Natural killer cell (primary cell): ENCODE results near the gene GPN2. TPM values are rescaled to one million over a fixed set of nuclear protein-coding genes. Genes with fewer than 3 reads are reported as not detected.

Experiments used
- ATAC-seq, 3 donors: fragments of 150-1000 bp in 2 of 3; fragments of 200-7000 bp in 1 of 3; cut with Tn5 transposase; 1 replicate in 1 of 3; 2 replicates in 2 of 3; pipeline ENCODE4 v1.10.0; 2021; ENCODE audit warnings: mild to moderate bottlenecking in 2 of 3, moderate library complexity in 2 of 3
- DNase-seq, 2 donors: peaks; one replicate each; pipeline versions ENCODE4 v3.0.0 to v3.0.0-alpha.2; 2013 to 2021; ENCODE audit warnings: mixed read lengths in 1 of 2
- H3K27ac ChIP-seq: one replicate; pipeline ENCODE4 v1.5.1; 2013; ENCODE audit warnings: mild to moderate bottlenecking, low read length
- H3K27me3 ChIP-seq: one replicate; pipeline ENCODE4 v1.6.1; 2013; ENCODE audit warnings: low read length; ENCODE audit not compliant: control insufficient read depth, insufficient read depth
- H3K36me3 ChIP-seq: one replicate; pipeline ENCODE4 v1.6.1; 2013; ENCODE audit warnings: low read length; ENCODE audit not compliant: control insufficient read depth, insufficient read depth
- H3K4me1 ChIP-seq: one replicate; pipeline ENCODE4 v1.6.1; 2013; ENCODE audit warnings: low read length; ENCODE audit not compliant: control insufficient read depth, insufficient read depth
- H3K4me3 ChIP-seq: one replicate; pipeline ENCODE4 v1.5.1; 2013; ENCODE audit warnings: low read length
- H3K9me3 ChIP-seq: one replicate; pipeline ENCODE4 v1.6.1; 2013; ENCODE audit warnings: low read length; ENCODE audit not compliant: control insufficient read depth, insufficient read depth
- H3K27ac Mint-ChIP-seq, 2 donors: one replicate each; pipeline ENCODE4 v1.8.0; 2022; ENCODE audit warnings: mild to moderate bottlenecking in 2 of 2, mixed read lengths in 2 of 2, moderate library complexity in 1 of 2
- H3K27me3 Mint-ChIP-seq, 2 donors: one replicate each; pipeline ENCODE4 v1.8.0; 2022; ENCODE audit warnings: low read depth in 2 of 2, mixed read lengths in 2 of 2
- H3K36me3 Mint-ChIP-seq: one replicate; pipeline ENCODE4 v1.8.0; 2022; ENCODE audit warnings: mixed read lengths
- H3K4me1 Mint-ChIP-seq, 2 donors: one replicate each; pipeline ENCODE4 v1.8.0; 2022; ENCODE audit warnings: mixed read lengths in 2 of 2
- H3K4me3 Mint-ChIP-seq: one replicate; pipeline ENCODE4 v1.8.0; 2022; ENCODE audit warnings: mild to moderate bottlenecking, moderate library complexity, mixed read lengths
- H3K9me3 Mint-ChIP-seq, 2 donors: one replicate each; pipeline ENCODE4 v1.8.0; 2022; ENCODE audit warnings: mixed read lengths in 2 of 2
- CTCF ChIP-seq: fragments of 200-600 bp; IDR thresholded peaks from one replicate; pipeline ENCODE4 v1.8.0; 2022; ENCODE audit warnings: antibody characterized with exemption
- WGBS: methylation state at CpG from one replicate; pipeline ENCODE4 v1.1.7; 2013; ENCODE audit warnings: missing lambda C conversion rate; ENCODE audit not compliant: insufficient coverage; 5-methylcytosine and 5-hydroxymethylcytosine counted together
- intact Hi-C: fragments of 100-400 bp; cut with micrococcal nuclease; formaldehyde crosslinking; loops from one replicate; pipeline ENCODE4 v1.14.2; 2022
- total RNA-seq, 4 donors: library from RNA; stranded (reverse); fragments of 120-200 nt in 1 of 4; gene quantifications; one replicate each; pipeline versions ENCODE4 v1.2.3 to v1.2.4, GENCODE V29; 2013 to 2022

The GPN2 gene
- total RNA-seq, 3 donors from 2014 or later (not counting 1 experiment from before 2014, with no cell fraction given): 32.4 to 42.6 (median 37.9) TPM

DNA sequence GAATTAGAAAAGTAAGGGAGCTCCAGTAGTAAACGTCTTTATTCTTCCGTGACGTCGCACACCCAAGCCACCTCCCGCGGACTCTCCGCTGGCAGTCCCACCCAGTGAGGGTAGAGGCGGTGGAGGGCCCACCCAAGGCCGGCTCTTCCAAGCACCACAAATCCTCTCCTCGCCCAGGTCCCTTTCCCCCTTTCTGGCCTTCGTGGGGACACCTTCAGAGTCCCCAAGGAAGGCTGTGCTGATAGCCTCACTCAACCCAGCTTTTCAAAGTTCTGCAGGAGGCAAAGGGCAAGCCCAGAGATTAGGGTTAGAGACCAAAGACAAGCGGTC, 349 bp upstream of the GPN2 start:
- H3K9me3 ChIP-seq: no peaks in the 10 kb centered on the region
- H3K4me3 Mint-ChIP-seq: peak overlapping the region; percentile 94
- WGBS: 6% methylated on average over 12 of the region's 12 CpGs
- no peaks in the 10 kb centered on the region for H3K27me3 Mint-ChIP-seq
- DNase-seq (no peak), ATAC-seq (peak; percentile 46 to 49 (median 47))
- no peaks in the 10 kb centered on the region for H3K9me3 Mint-ChIP-seq
- intact Hi-C loops: loop anchor here (1.0 kb wide), 1 partner anchor 25 kb away; no protein-coding TSS in a partner anchor
- no peak for TF ChIP-seq CTCF
- no peaks in the 10 kb centered on the region for H3K27me3 ChIP-seq
- H3K4me1 ChIP-seq: peaks cover 18% of the 10 kb centered on the region
- peaks cover 18 to 32% of the 10 kb centered on the region in 2 donors for H3K4me1 Mint-ChIP-seq
- peak overlapping the region; percentile 94 to 96 for H3K27ac Mint-ChIP-seq
- peak overlapping the region; percentile 81 for H3K4me3 ChIP-seq
- H3K27ac ChIP-seq: peak overlapping the region; percentile 89
- peaks cover 8% of the 10 kb centered on the region for H3K36me3 Mint-ChIP-seq
- H3K36me3 ChIP-seq: peaks cover 54% of the 10 kb centered on the region

GRCh38 chr1:26888231-26888630, 1.9 kb downstream of the GPN2 start:
- Histone ChIP-seq H3K36me3 (peaks cover 55% of the 10 kb centered on the region), H3K27me3 (no peaks in the 10 kb centered on the region), H3K27ac (no peak overlapping the region), H3K9me3 (no peaks in the 10 kb centered on the region), H3K4me1 (peaks cover 18% of the 10 kb centered on the region), H3K4me3 (no peak overlapping the region)
- H3K4me1 Mint-ChIP-seq: peaks cover 18 to 28% of the 10 kb centered on the region in 2 donors
- H3K27ac Mint-ChIP-seq: peak overlapping the region; percentile 94 to 96
- peaks cover 9% of the 10 kb centered on the region for H3K36me3 Mint-ChIP-seq
- H3K27me3 Mint-ChIP-seq: no peaks in the 10 kb centered on the region
- H3K9me3 Mint-ChIP-seq: no peaks in the 10 kb centered on the region
- intact Hi-C loops: no loop called here
- peak overlapping the region; percentile 94 for H3K4me3 Mint-ChIP-seq
- 100% methylated on average over 1 of the region's 1 CpG for WGBS
- ATAC-seq: no peak
- DNase-seq: no peak
- TF ChIP-seq CTCF: no peak

GRCh38 chr1:26887125-26887524, 3.0 kb downstream of the GPN2 start:
- peaks cover 18 to 32% of the 10 kb centered on the region in 2 donors for H3K4me1 Mint-ChIP-seq
- 100% methylated on average over 1 of the region's 1 CpG for WGBS
- H3K4me3 Mint-ChIP-seq: no peak overlapping the region
- no peaks in the 10 kb centered on the region for H3K27me3 Mint-ChIP-seq
- no peak for TF ChIP-seq CTCF
- no peak overlapping the region for H3K27ac Mint-ChIP-seq
- no peaks in the 10 kb centered on the region for H3K9me3 Mint-ChIP-seq
- DNase-seq (peak in 1 of 2 donors; percentile 52), ATAC-seq (no peak)
- Histone ChIP-seq H3K4me1 (peaks cover 18% of the 10 kb centered on the region), H3K4me3 (no peak overlapping the region), H3K9me3 (no peaks in the 10 kb centered on the region), H3K27ac (no peak overlapping the region), H3K36me3 (peaks cover 54% of the 10 kb centered on the region), H3K27me3 (no peaks in the 10 kb centered on the region)
- peaks cover 11% of the 10 kb centered on the region for H3K36me3 Mint-ChIP-seq
- intact Hi-C loops: no loop called here
